Motor neuron (in vitro differentiated cells): ENCODE measurements around the gene ERFE. TPM values are rescaled to one million over a fixed set of nuclear protein-coding genes. Genes with fewer than 3 reads are reported as not detected.
A peak's percentile ranks its signal among the peaks of the same experiment; 100 is the strongest.
"Not testable (repeated sequence)": the region's sequence is repeated elsewhere in the genome, so short reads cannot be mapped to it uniquely, and the experiment has no call there.

ENCODE experiments used
- ATAC-seq, 8 experiments: fragments of 200-7000 bp; cut with Tn5 transposase; replicated peaks in 6 of 8; 2 replicates each; pipeline ENCODE4 v1.8.0; 2021; ENCODE audit warnings: mild to moderate bottlenecking in 8 of 8, moderate library complexity in 8 of 8
- H3K27ac ChIP-seq, 2 donors: fragments of 250-450 bp; sonication (Bioruptor Pico); 2 replicates each; pipeline ENCODE4 v1.9.0; 2021; ENCODE audit warnings: antibody characterized with exemption in 2 of 2, mild to moderate bottlenecking in 2 of 2, moderate library complexity in 1 of 2
- H3K4me1 ChIP-seq, 2 donors: fragments of 250-450 bp; sonication (Bioruptor Pico); replicated peaks in 1 of 2; 2 replicates each; pipeline ENCODE4 v1.6.1; 2021; ENCODE audit warnings: antibody characterized with exemption in 2 of 2, mild to moderate bottlenecking in 2 of 2, moderate library complexity in 1 of 2
- H3K4me3 ChIP-seq, 5 donors: fragments of 250-450 bp; sonication (Bioruptor Pico); 2 replicates each; pipeline ENCODE4 v1.9.0; 2021; ENCODE audit warnings: antibody characterized with exemption in 5 of 5, mild to moderate bottlenecking in 5 of 5, moderate library complexity in 4 of 5
- WGBS, 10 experiments: fragments of 450-650 bp; shearing (Covaris generic); methylation state at CpG; one replicate each; pipeline ENCODE4 v1.0.0; 2022; 5-methylcytosine and 5-hydroxymethylcytosine counted together
- in situ Hi-C, 9 experiments: fragments of 400-800 bp; cut with MboI; loops; one replicate each; pipeline ENCODE4 v1.15.0; 2021; ENCODE audit warnings: low sequenced_read_pairs in 9 of 9, low pct_unique_long_range_greater_than_20kb in 2 of 9; ENCODE audit not compliant: unreplicated experiment in 9 of 9
- total RNA-seq, 8 experiments: library from RNA; unstranded; fragments of 300-600 nt; gene quantifications; 2 replicates each; pipeline versions ENCODE4 v1.2.3 to v1.2.4, GENCODE V29; 2022

ERFE gene
- total RNA-seq, 8 experiments from 2014 or later = 0.54 to 2.9 (median 0.80) TPM

DNA sequence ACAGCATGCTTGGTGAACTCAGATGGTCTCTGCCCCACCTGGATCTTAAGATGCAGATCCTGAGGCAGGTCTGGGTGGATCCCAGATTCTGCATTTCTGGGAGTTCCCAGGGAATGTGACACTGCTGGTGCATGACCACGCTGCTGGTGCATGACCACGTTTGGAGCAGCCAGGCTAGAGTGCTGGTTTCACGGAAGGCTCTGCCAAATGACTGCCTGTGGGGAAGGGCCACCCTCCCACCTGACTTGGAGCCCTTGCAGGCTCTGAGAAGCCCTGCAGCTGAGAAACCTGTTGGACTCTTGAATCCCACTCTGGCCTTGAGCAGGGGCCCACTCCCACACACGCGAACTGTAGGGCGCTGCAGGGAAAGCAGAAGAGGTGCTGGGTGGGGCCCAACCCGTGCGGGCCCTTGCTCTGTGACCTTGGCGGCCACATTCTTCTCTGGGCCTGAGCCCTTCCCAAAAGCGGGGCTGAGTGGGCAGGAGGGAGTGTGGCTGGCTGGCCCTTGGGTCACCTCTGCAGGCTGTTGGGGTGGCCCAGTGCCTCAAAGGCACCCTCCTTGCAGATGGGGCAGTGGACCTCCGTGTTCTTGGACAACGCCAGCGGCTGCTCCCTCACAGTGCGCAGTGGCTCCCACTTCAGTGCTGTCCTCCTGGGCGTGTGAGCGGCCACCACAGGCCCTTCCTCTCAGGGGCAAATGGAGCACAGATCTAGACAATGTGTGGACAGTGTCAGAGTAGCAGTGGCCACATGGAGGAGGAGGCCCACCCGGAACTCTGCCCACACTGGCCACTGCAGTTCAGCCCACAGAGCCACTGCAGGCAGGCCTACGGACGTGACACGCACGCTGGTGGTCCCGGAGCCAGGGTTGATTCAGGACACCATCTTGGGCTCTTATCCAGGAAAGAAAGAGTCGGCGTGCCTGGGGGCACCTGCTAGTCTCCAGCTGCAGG is 7.9 kb downstream of the ERFE start:
- peaks cover 0 to 3% of the 10 kb centered on the region in 2 donors for H3K4me1 ChIP-seq
- ATAC-seq = peak in 3 of 8 experiments; percentile 4 to 8 (median 6)
- WGBS, 10 experiments = 71 to 100% (median 100%) methylated on average over 1 to 7 of the region's 24 CpGs; no CpG with 5 or more reads in 3 of the 10 experiments
- in situ Hi-C loops = no loop called here
- H3K4me3 ChIP-seq = no peak overlapping the region
- no peak overlapping the region for H3K27ac ChIP-seq

DNA sequence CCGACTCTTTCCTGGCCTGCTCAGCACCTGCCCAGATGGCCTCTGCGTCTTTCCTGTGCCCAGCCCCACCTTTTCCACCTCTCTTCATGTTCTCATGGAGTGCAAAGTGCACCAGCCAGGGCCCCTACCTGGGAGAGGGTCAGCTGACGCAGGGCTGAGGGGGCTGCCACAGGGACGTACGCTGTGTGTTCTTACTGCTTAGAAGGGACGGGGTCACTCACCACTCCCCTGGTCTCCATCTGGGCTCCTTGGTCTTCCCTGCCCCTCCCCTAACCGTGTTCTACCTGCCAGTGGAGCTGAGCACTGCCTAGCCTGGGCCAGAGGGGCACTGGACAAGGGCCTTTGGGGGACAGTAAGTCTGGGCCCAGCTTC is 8.6 kb downstream of the ERFE start:
- 82 to 100% (median 100%) methylated on average over 1 to 3 of the region's 7 CpGs; no CpG with 5 or more reads in 6 of the 10 experiments for WGBS, 10 experiments
- no peak overlapping the region for H3K4me3 ChIP-seq
- no peak overlapping the region for H3K27ac ChIP-seq
- peaks cover 0 to 3% of the 10 kb centered on the region in 2 donors for H3K4me1 ChIP-seq
- in situ Hi-C loops = no loop called here
- peak in 3 of 8 experiments; percentile 2 to 18 (median 7) for ATAC-seq

GRCh38 chr2:238167761-238168160 is 9.0 kb downstream of the ERFE start:
- H3K4me3 ChIP-seq = no peak overlapping the region
- WGBS, 10 experiments = 80 to 100% (median 95%) methylated on average over 1 to 4 of the region's 8 CpGs; no CpG with 5 or more reads in 6 of the 10 experiments
- in situ Hi-C loops = no loop called here
- ATAC-seq = peak in 3 of 8 experiments; percentile 15 to 45 (median 39)
- peaks cover 0 to 3% of the 10 kb centered on the region in 2 donors for H3K4me1 ChIP-seq
- no peak overlapping the region for H3K27ac ChIP-seq

DNA sequence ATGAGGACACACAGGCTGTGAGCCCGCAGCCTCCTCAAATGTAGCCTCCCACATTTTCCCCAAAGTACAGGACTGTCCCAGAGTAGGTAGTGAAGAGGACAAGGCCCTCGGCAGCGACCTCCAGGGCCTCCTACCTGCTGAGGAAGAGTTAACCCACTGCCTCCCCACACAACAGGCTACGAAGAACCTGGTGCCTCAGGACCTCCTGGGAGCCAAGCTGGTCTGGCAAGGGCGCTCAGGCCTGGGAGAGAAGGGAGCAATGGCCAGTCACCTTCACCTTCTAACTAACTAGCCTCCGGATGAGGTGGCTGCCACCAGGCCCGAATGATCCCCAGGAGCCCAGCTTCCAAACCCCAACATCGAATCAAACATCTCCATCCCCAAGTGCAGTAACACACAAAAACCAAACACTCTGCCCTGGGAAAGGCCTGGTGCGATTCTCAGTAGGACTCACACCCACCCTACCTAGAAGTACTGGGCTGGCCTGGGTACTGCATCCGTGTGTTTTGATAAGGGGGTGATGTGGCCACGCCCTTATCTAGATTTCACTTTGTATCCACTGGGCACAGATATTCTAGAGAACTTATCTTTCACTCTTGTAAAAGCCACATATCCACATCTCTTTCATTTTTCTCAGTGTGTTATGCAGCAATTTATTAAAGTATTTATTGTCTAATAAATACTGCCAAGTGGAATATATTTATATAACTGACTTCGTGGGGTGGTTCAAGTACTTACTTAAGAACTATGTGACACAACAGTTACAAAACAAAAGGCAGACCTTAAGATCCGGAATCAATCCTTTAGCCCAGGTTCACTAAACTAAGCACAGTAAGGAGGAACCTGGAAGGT is 9.7 kb downstream of the ERFE start:
- Histone ChIP-seq H3K27ac (no peak overlapping the region), H3K4me3 (no peak overlapping the region), H3K4me1 (peaks cover 0 to 3% of the 10 kb centered on the region in 2 donors)
- ATAC-seq = no peak
- WGBS, 10 experiments = 40 to 100% (median 93%) methylated on average over 1 to 6 of the region's 13 CpGs; no CpG with 5 or more reads in 1 of the 10 experiments
- in situ Hi-C loops = no loop called here

DNA sequence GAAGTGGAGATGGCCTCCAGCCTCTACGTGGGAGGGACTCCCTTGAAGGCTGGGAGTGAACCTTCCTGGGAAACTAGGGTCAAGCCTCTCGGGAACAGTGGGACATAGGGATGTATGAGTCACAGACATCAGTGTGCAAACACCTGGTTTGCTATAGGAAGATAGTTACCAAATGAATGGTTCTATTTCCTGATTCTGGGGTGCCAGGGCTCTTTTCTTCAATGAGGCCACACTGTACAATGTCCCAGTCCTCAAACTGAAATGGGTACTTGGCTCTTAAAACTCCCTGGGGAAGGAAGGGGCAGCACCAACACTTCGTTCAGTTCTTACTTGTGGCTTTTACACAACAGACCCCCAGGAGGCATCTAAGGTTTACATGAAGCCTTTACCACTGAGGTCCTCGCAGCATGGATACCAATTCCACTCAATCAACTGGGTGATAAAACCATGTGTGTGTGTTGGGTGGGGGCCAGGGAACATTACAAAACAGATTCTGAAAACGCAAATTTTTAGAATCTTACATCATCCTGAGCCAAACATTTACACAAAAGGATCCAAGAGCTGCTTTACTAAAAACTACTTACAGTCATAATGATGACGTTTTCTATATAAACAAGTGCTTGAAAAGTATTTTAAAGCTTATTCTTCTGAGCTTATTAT is 10.4 kb downstream of the ERFE start:
- Histone ChIP-seq H3K4me1 (no peaks in the 10 kb centered on the region), H3K27ac (no peak overlapping the region), H3K4me3 (no peak overlapping the region)
- in situ Hi-C loops = no loop called here
- WGBS, 10 experiments = 9 to 100% (median 77%) methylated on average over 1 to 6 of the region's 6 CpGs; no CpG with 5 or more reads in 1 of the 10 experiments
- ATAC-seq = peak in 4 of 8 experiments; percentile 37 to 67 (median 64)

DNA sequence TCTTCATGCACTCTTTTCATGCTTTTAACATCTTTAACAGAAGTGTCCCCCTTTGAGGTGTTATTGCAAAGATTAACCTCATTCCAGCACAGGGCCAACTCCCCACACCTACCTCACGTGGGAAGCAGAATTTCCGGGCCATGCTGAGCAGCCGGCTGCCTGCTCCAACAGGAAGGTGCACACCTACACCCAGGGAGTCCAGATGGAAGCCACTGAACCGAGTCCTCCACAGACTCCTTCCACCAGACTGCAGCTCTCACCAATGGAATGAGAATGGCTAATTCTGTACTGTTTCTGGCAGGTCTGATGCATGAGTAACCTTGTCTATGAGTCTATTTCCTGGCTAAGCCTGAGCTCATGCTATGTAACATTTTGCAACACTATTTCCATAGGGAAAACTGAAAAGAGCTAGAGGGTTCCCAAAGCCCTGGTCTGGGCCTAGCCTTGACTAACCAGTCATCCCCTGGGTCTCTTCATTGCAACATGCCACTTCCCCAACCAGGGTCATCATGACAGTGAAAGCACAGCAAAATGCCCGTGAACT is 11.0 kb downstream of the ERFE start:
- H3K4me1 ChIP-seq = no peaks in the 10 kb centered on the region
- H3K4me3 ChIP-seq = no peak overlapping the region
- peak in 5 of 8 experiments; percentile 39 to 75 (median 63) for ATAC-seq
- 25 to 93% (median 91%) methylated on average over 1 to 5 of the region's 5 CpGs; no CpG with 5 or more reads in 3 of the 10 experiments for WGBS, 10 experiments
- no peak overlapping the region for H3K27ac ChIP-seq
- in situ Hi-C loops = no loop called here

DNA sequence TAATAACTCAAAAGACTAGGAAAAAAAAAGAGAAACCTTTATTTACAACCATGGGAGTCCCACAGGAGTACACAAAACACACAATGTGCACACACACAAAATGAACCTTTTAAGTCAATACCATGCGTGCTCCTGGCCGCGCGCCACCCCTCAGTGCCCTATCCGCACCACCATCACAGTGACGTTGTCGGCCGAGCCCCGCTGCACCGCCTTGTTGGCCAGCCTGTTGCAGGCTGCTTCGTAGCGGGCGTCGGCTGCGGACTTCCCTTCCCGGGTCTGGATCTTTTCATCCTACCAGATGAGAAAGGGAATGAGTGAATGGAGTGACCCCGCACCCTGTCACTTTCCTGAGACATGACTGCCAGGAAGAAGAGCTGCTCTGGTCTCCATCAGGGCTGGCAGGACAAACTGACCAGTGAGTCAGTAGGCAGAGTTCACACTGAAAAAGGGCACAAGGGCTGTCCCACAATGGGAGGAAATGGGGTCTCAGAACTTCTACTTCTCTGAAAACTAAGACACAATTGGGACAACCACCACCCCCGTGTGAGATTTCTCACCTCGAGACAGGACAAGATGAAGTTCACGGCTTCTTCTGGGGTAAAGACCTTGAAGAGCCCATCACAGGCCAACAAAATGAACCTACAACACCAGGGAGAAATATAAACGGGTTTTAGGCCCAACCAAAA is 11.8 kb downstream of the ERFE start:
- no peak for ATAC-seq
- in situ Hi-C loops = no loop called here
- Histone ChIP-seq H3K27ac (no peak overlapping the region), H3K4me1 (no peaks in the 10 kb centered on the region), H3K4me3 (no peak overlapping the region)
- 61 to 100% (median 90%) methylated on average over 3 to 15 of the region's 21 CpGs for WGBS, 10 experiments

GRCh38 chr2:238171072-238171431 is 12.3 kb downstream of the ERFE start:
- 94 to 100% (median 98%) methylated on average over 1 to 5 of the region's 5 CpGs; no CpG with 5 or more reads in 4 of the 10 experiments for WGBS, 10 experiments
- H3K27ac ChIP-seq, ATAC-seq, H3K4me3 ChIP-seq, H3K4me1 ChIP-seq, in situ Hi-C loops: not testable (repeated sequence)

- in situ Hi-C loops = no loop called here
- no peak overlapping the region for H3K27ac ChIP-seq
- WGBS, 10 experiments = 76 to 97% (median 95%) methylated on average over 2 to 8 of the region's 9 CpGs; no CpG with 5 or more reads in 3 of the 10 experiments
- ATAC-seq = no peak
- H3K4me1 ChIP-seq = no peaks in the 10 kb centered on the region
- H3K4me3 ChIP-seq = no peak overlapping the region
Measured at GRCh38 chr2:238171575-238172187, 12.9 kb downstream of the ERFE start.

- H3K4me3 ChIP-seq = no peak overlapping the region
- no peak for ATAC-seq
- H3K27ac ChIP-seq = no peak overlapping the region
- in situ Hi-C loops = no loop called here
- no peaks in the 10 kb centered on the region for H3K4me1 ChIP-seq
- WGBS, 10 experiments = 20 to 100% (median 100%) methylated on average over 1 to 2 of the region's 14 CpGs; no CpG with 5 or more reads in 6 of the 10 experiments
Measured at GRCh38 chr2:238172439-238172838, 13.7 kb downstream of the ERFE start.

- Histone ChIP-seq H3K4me3 (no peak overlapping the region), H3K4me1 (no peaks in the 10 kb centered on the region), H3K27ac (no peak overlapping the region)
- WGBS, 10 experiments = 60 to 100% (median 93%) methylated on average over 1 of the region's 2 CpGs; no CpG with 5 or more reads in 6 of the 10 experiments
- ATAC-seq = peak in 1 of 8 experiments; percentile 38
- in situ Hi-C loops = no loop called here
Measured at GRCh38 chr2:238173692-238174091, 14.9 kb downstream of the ERFE start.
